ENCODE results near the gene ZFYVE16.

- TF ChIP-seq EGR1 (IDR thresholded peaks at IDR 0.05; ENCODE audit: low read depth in 2 of 2) (no peak), CTCF (IDR thresholded peaks at IDR 0.05; ENCODE audit: low read depth, low read length, missing input control) (no peak), MAX (IDR thresholded peaks at IDR 0.05) (no peak), TAF1 (conservative IDR thresholded peaks at IDR 0.05) (no peak), JUND (IDR thresholded peaks at IDR 0.05) (no peak), GABPA (IDR thresholded peaks at IDR 0.05 in 1 of 2, conservative IDR thresholded peaks at IDR 0.05 in 1 of 2) (no peak), FOXA1 (IDR thresholded peaks at IDR 0.05) (no peak), RAD21 (IDR thresholded peaks at IDR 0.05) (no peak)
These were observed 84.9 kb downstream of the ZFYVE16 start for GRCh38 chr5:80492741-80493140.

All from liver (tissue), 3 donors.